Mucosa of stomach (tissue), 1 donor: Measurements from ENCODE around the gene ARFIP2.
"Not testable (repeated sequence)": the region's sequence is repeated elsewhere in the genome, so short reads cannot be mapped to it uniquely, and the experiment has no call there.

Source experiments
- H3K27me3 ChIP-seq: one replicate; pipeline ENCODE4 v1.7.0; 2013; ENCODE audit warnings: mild to moderate bottlenecking, low read length; ENCODE audit not compliant: control insufficient read depth, insufficient read depth
- H3K36me3 ChIP-seq: one replicate; pipeline ENCODE4 v1.7.0; 2013; ENCODE audit warnings: low read length; ENCODE audit not compliant: control insufficient read depth, insufficient read depth
- H3K4me1 ChIP-seq: one replicate; pipeline ENCODE4 v1.7.0; 2013; ENCODE audit warnings: mild to moderate bottlenecking, low read length; ENCODE audit not compliant: control insufficient read depth, insufficient read depth
- H3K4me3 ChIP-seq: one replicate; pipeline ENCODE4 v1.7.0; 2013; ENCODE audit warnings: low read length
- H3K9ac ChIP-seq: one replicate; pipeline ENCODE4 v1.7.0; 2013; ENCODE audit warnings: mild to moderate bottlenecking, low read length, moderate library complexity
- H3K9me3 ChIP-seq: one replicate; pipeline ENCODE4 v1.7.0; 2013; ENCODE audit warnings: mild to moderate bottlenecking, low read length, moderate library complexity; ENCODE audit not compliant: control insufficient read depth
- donor health status: Pancreatic carcinoma.

ARFIP2 gene, protein sequence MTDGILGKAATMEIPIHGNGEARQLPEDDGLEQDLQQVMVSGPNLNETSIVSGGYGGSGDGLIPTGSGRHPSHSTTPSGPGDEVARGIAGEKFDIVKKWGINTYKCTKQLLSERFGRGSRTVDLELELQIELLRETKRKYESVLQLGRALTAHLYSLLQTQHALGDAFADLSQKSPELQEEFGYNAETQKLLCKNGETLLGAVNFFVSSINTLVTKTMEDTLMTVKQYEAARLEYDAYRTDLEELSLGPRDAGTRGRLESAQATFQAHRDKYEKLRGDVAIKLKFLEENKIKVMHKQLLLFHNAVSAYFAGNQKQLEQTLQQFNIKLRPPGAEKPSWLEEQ

DNA sequence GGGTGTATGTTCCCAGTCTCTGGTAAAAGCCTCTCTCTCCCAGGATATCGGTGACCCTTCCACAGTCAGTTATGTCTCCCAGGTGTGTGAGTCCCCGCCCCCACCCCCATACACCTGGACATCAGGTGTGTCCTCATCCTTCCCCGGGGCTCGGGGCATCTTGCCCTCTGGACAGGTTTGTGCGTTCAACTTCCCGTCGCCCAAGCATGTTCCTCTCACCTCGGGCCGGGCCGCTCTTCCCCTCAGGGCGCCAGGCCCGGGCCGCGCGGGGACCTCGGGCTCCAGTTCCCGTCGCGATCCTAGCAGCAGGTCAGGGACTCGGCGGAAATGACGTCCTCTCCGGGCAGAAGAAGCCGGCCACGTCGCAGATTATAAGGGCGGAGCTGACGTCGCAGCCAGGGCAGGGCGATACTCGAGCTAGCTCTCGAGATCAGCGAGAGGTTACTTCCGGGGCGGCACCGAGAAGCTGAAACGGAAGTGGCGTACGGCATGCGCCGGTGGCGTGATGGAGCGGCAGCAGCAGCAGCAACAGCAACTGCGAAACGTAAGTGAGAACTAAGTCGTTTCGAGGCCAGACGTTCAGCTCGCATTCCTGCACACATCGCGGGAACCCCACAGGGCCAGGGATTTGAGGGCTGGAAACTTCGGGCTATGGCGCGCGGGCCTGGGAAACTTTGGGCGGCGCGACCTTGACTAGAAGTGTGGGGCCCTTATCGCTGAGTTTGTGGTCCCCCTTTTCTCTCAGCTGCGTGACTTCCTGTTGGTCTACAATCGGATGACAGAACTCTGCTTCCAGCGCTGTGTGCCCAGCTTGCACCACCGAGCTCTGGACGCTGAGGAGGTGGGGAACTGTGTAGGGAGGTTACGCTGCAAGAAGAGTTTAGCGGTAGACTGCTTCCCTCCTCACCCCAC lies at the start of gene ARFIP2, which contains the start of gene TIMM10B:
ARFIP2 (minus strand) TSS at position 320 of the 912 bp plus-strand sequence. CDS start 910 bp downstream, outside the sequence.
TIMM10B (plus strand) TSS at position 490 of the 912 bp plus-strand sequence; CDS start at position 506, 16 bp downstream.
- peak within 1 kb of the TSS; percentile 96 for H3K4me3 ChIP-seq
- H3K9me3 ChIP-seq: no peaks in the 10 kb centered on the region
- no peaks in the 10 kb centered on the region for H3K27me3 ChIP-seq
- H3K36me3 ChIP-seq: peaks cover 9% of the 10 kb centered on the region
- H3K9ac ChIP-seq: peak within 1 kb of the TSS; percentile 91
- H3K4me1 ChIP-seq: peaks cover 36% of the 10 kb centered on the region

DNA sequence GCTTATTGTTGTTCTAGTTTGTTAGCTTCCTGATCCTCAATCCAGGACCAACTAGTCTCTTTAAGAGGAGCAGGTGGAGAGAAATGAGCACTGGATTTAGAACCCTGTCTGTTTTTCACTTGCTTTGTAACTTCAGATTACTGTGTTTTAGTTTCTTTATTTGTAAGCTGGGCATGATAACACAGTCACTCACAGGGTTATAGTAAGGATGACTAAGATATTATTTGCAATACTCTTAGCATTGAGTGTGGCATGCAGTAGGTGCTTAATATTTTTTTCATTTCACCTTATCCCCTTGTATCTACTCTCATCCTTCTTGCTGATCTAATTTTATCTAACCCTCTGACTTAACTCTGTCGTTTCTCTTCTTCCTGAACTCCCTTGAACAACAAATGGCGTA lies 49.7 kb upstream of the ARFIP2 start:
- H3K9me3 ChIP-seq: no peaks in the 10 kb centered on the region
- no peak overlapping the region for H3K9ac ChIP-seq
- H3K36me3 ChIP-seq: no peaks in the 10 kb centered on the region
- H3K4me1 ChIP-seq: no peaks in the 10 kb centered on the region
- H3K4me3 ChIP-seq: no peak overlapping the region
- no peaks in the 10 kb centered on the region for H3K27me3 ChIP-seq

DNA sequence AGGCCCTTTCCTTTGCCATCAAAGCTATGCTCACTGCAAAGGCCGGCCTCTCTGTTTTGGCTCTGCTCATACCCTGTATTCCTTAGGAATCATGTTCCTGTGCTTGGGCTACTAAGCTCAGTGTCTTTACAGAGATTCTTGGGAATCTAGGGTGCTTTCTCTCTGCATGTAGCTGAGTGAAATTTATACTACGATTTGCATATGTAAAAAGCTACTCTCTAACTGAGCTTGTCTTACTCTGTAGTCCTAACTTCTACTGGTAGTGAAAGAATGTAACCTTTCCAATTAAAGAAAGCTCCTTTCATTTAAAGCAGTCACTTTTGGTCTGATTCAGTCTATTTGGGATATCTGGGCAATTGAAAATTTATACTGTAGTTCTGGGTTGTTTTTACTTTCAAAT lies 48.1 kb upstream of the ARFIP2 start:
- no peaks in the 10 kb centered on the region for H3K27me3 ChIP-seq
- no peaks in the 10 kb centered on the region for H3K36me3 ChIP-seq
- H3K4me3 ChIP-seq: no peak overlapping the region
- no peaks in the 10 kb centered on the region for H3K9me3 ChIP-seq
- no peak overlapping the region for H3K9ac ChIP-seq
- H3K4me1 ChIP-seq: no peaks in the 10 kb centered on the region

DNA sequence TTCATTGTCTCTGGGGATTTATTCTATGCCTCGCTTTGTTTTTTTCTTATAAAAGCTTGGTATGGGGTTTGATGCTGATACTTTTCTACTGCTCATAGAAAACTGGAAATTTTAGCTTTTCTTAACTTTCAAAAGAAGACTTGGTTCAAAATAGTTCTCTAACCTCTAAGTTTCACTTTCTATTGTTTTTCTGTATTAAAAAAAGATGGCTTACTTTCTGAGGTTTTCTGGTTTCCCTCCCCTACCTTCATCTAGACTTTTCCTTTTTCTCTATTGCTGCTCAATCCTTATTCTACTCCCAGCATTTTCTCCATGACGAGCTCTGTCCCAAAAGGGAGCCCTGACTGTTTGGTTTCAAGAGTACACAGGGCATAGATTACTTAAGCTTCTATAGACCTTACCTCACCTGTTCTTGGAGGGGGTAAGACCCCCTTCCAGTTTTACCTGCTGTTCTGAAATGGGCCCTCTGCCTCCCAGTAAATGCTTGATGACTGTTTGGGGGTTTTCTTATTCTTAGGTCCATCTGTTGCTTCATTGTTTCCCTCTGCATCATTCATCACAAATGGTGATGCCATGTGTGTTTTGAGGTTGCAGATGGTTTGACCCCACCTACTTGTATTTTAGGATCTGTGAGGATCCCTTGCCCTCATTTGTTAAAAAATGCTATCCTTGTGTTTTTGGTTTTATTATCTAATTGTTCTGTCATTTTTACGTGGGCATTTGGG lies 45.4 kb upstream of the ARFIP2 start:
- Histone ChIP-seq H3K36me3 (no peaks in the 10 kb centered on the region), H3K27me3 (no peaks in the 10 kb centered on the region), H3K9ac (no peak overlapping the region), H3K9me3 (no peaks in the 10 kb centered on the region), H3K4me3 (no peak overlapping the region), H3K4me1 (no peaks in the 10 kb centered on the region)

DNA sequence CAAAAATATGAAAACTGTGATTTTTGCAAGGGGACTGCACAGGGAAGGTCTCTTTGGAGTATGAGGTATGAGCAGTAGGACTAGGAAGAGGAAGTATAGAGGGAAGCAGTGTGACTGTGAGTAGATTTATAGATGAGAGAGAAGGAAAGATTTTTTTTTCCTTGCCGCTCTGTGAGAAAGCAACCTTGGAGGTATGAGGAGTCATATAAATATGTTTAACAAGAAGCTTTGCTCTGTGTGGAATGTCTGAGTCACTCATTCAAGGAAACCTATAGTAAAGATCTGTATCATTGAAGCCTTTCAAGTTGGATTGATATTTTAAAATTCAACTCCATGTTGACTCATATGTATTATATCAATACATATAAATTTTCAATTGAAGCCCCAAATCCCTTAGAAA lies 42.1 kb upstream of the ARFIP2 start:
- Histone ChIP-seq H3K9me3 (no peaks in the 10 kb centered on the region), H3K4me3 (no peak overlapping the region), H3K36me3 (no peaks in the 10 kb centered on the region), H3K27me3 (no peaks in the 10 kb centered on the region), H3K4me1 (no peaks in the 10 kb centered on the region), H3K9ac (no peak overlapping the region)

DNA sequence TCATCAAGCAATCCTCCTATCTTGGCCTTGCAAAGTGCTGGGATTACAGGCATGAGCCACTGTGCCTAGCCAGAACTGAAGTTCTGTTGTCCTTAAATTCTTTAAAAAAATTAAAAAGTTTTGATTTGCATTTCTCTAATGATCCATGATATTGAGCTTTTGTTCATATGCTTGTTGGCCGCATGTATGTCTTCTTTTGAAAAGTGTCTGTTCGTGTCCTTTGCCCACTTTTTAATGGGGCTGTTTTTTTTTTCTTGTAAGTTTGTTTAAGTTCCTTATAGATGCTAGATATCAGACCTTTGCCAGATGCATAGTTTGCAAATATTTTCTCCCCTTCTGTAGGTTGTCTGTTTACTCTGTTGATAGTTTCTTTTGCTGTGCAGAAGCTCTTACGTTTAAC lies 40.8 kb upstream of the ARFIP2 start:
- H3K36me3 ChIP-seq: not testable (repeated sequence)

DNA sequence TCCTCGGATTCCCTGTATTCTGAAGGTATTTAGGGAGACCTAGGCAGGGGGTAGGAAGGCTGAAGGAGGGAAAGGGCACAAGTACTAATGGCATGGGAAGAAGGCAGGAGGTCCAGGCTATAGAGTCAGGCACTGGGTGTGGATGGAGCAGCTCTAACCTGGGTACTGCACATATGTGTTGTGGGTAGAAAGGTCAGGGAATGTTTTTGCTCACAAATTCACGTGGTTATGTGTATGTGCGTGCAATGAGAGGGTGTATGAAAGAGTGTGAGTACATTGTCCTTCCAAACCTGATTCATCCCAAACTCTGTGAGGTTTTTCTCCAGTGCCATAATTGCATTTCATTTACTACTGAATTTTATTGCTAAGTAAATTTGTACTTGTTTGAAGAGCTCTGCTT lies 39.1 kb upstream of the ARFIP2 start:
- no peak overlapping the region for H3K9ac ChIP-seq
- H3K4me3 ChIP-seq: no peak overlapping the region
- no peaks in the 10 kb centered on the region for H3K4me1 ChIP-seq
- H3K36me3 ChIP-seq: no peaks in the 10 kb centered on the region
- H3K9me3 ChIP-seq: no peaks in the 10 kb centered on the region
- no peaks in the 10 kb centered on the region for H3K27me3 ChIP-seq

More for the DNA sequence above, 40.8 kb upstream of the ARFIP2 start:
- H3K9me3 ChIP-seq, H3K9ac ChIP-seq, H3K27me3 ChIP-seq, H3K4me3 ChIP-seq, H3K4me1 ChIP-seq: not testable (repeated sequence)

DNA sequence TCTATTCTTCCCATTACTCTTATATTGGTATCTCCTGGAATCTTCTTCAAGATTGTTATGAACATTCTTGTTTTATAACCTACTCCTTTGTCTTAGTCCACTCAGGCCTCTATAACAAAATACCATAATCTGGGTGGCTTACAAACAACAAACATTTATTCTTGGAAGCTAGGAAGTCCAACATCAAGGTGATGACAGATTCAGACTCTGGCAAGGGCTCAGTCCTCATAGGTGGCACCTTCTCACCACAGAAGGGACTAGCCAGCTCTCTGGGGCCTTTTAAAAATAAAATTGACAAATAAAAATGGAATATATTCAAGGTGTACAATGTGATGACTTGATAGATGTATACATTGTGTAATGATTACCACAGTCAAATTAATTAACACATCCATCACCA lies 35.7 kb upstream of the ARFIP2 start:
- H3K9ac ChIP-seq: no peak overlapping the region
- H3K36me3 ChIP-seq: no peaks in the 10 kb centered on the region

DNA sequence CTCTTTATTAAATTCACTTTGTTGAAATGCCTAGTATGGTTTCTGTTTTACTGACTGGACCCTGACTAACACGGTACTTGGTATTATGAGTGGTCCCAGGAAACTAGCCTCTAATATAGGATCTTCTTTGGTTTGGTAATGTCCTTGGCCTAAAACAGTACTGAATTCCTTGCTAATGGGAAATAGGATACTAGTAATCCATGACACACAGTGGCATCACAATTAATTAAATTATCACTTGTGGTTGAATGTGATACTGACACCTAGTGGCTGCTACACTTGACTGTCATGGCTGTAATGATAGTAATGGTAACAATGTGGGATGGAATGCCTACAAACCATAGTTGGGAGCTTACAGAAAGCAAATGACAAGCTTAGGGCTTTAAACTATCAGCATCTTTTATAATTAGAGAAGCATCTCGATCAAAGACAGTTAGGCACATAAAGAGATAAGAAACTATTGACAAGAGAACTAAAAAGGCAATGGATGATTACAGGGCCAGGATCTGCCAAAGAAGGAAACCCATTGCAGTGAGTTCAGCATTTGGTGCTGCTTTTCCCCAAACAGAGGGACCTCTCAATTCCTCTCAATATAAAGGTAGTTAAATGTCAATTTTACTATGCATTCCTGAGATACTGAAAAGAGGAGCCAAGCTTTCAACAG lies 24.6 kb upstream of the ARFIP2 start:
- Histone ChIP-seq H3K36me3 (no peaks in the 10 kb centered on the region), H3K9ac (no peak overlapping the region), H3K9me3 (no peaks in the 10 kb centered on the region), H3K27me3 (no peaks in the 10 kb centered on the region), H3K4me3 (no peak overlapping the region), H3K4me1 (no peaks in the 10 kb centered on the region)

More for the DNA sequence above, 35.7 kb upstream of the ARFIP2 start:
- no peaks in the 10 kb centered on the region for H3K4me1 ChIP-seq
- no peaks in the 10 kb centered on the region for H3K9me3 ChIP-seq
- no peak overlapping the region for H3K4me3 ChIP-seq
- no peaks in the 10 kb centered on the region for H3K27me3 ChIP-seq

DNA sequence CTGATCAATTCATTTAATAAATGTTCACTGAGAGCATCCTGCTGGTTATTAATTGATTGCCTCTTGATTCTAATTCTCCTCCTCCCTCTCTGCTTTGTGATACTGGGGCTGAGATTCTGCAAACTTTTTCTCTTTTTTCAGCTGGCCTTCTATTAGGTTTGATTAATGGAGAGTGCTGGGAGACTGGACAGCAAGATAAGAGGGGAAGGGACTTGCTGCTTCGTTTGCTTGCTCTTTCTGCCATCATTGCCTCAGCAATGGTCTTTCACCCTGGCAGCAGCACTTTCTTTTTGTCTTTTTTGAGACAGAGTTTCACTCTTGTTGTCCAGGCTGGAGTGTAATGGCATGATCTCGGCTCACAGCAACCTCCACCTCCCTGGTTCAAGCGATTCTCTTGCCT lies 23.0 kb upstream of the ARFIP2 start:
- Histone ChIP-seq H3K9me3 (no peaks in the 10 kb centered on the region), H3K9ac (no peak overlapping the region), H3K27me3 (no peaks in the 10 kb centered on the region), H3K4me1 (no peaks in the 10 kb centered on the region), H3K4me3 (no peak overlapping the region), H3K36me3 (no peaks in the 10 kb centered on the region)

DNA sequence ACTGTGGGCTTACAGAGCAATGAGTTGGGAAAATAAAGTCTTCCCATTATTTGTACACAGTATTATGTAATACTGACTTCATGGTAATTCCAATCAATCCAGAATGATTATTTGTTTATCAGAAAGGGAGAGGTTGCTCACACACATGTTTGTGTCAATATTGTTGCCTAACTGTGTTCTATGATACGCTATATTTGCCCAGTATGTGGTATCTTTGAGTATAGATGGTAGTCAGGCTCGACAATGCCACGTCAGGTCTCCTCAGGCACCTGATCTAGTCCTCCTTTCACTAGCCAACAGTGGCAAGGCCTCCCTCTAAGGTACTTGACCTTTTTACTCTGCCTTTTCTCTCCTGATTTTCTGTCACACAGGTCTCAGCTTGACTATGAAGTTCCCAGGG lies 21.3 kb upstream of the ARFIP2 start:
- Histone ChIP-seq H3K9ac (no peak overlapping the region), H3K27me3 (no peaks in the 10 kb centered on the region), H3K4me1 (no peaks in the 10 kb centered on the region), H3K4me3 (no peak overlapping the region), H3K36me3 (no peaks in the 10 kb centered on the region), H3K9me3 (no peaks in the 10 kb centered on the region)
